BLaER1 (cell line): ENCODE measurements around the gene EEF1G.

Source experiments
- H3K27ac ChIP-seq: shearing (Covaris generic); formaldehyde crosslinking; 2 replicates; pipeline ENCODE4 v1.8.1; 2022
- H3K27me3 ChIP-seq: shearing (Covaris generic); formaldehyde crosslinking; 2 replicates; pipeline ENCODE4 v1.8.1; 2022
- H3K36me3 ChIP-seq: shearing (Covaris generic); formaldehyde crosslinking; 2 replicates; pipeline ENCODE4 v1.8.1; 2022
- H3K4me1 ChIP-seq: shearing (Covaris generic); formaldehyde crosslinking; 2 replicates; pipeline ENCODE4 v1.8.1; 2022
- H3K4me2 ChIP-seq: shearing (Covaris generic); formaldehyde crosslinking; 2 replicates; pipeline ENCODE4 v1.8.1; 2022
- H3K4me3 ChIP-seq: shearing (Covaris generic); formaldehyde crosslinking; 2 replicates; pipeline ENCODE4 v1.8.1; 2022
- H3K9ac ChIP-seq: shearing (Covaris generic); formaldehyde crosslinking; 2 replicates; pipeline ENCODE4 v1.8.1; 2022
- H3K9me3 ChIP-seq: shearing (Covaris generic); formaldehyde crosslinking; 2 replicates; pipeline ENCODE4 v1.8.1; 2022
- H4K20me1 ChIP-seq: shearing (Covaris generic); formaldehyde crosslinking; 2 replicates; pipeline ENCODE4 v1.8.1; 2022
- Cebpa-rat ChIP-seq: shearing (Covaris generic); IDR thresholded peaks from 2 replicates; pipeline ENCODE4 v1.8.1; 2022

Gene EEF1G

DNA sequence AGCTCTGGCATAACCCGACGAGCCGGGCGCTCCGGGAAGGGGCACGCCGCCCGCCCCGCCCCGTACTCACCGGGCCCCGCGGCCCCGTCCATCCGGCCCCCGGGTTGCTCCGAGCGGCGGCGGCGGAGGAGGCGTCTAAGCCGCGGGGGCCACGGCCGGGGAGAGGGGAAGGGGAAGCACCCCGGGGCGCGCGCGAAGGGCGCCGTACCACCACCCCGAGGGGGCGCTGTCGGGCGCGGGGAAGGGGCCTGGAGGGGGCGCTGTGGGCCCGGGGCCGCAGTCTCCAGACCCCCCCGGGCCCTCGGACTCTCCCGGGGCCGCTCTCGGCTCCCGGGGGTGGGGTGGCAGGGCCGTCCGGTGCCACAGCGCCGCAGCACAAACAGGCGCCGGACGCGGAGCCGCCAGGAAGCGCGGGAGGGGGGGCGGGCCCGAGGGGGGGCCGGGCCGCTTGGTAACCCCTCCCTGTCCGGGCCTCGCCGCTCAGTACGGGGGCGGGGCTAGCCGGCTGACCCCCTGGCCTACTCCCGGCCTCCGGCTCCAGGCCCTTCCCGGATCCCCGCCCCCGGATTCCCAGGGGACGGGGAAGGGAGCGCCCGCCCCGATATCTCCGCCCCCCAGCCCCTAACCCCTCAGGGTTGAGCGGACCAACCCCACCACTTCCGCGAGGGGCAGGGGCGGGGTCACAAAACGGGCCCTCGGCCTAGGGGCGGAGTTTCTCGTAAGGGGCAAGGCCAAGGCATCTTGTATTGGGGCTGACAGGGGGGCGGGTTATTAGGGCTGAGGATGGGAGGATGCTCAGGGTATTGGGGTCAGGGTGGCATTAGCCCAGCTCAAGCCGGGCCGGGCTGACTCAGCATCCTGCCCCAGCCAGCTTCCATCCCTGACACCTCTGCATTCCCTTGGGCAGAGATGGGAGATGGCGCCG is 38.9 kb upstream of the EEF1G start, which contains the start of the genes EML3 and ROM1:
Gene EML3, minus strand, starts transcription at position 410 of the 925 bp plus-strand sequence. Its CDS starts 318 bp downstream, at position 92.
Gene ROM1, plus strand, starts transcription at position 892 of the 925 bp plus-strand sequence. Its CDS starts 25 bp downstream, at position 917.
- Histone ChIP-seq H3K4me2 (peak within 1 kb of the TSS; percentile 99), H3K4me1 (peaks cover 47% of the 10 kb centered on the region), H4K20me1 (no peaks in the 10 kb centered on the region), H3K4me3 (peak within 1 kb of the TSS; percentile 82), H3K9ac (peak within 1 kb of the TSS; percentile 93), H3K27ac (peak within 1 kb of the TSS; percentile 90), H3K27me3 (no peaks in the 10 kb centered on the region), H3K9me3 (no peaks in the 10 kb centered on the region), H3K36me3 (peaks cover 52% of the 10 kb centered on the region)
- TF ChIP-seq Cebpa-rat, result no peak

GRCh38 chr11:62611705-62612365 is 38.1 kb upstream of the EEF1G start:
- Histone ChIP-seq H3K9me3 (no peaks in the 10 kb centered on the region), H4K20me1 (no peaks in the 10 kb centered on the region), H3K9ac (peak overlapping the region; percentile 93), H3K27me3 (no peaks in the 10 kb centered on the region), H3K27ac (peak overlapping the region; percentile 90), H3K4me3 (peak overlapping the region; percentile 82), H3K4me1 (peaks cover 53% of the 10 kb centered on the region), H3K36me3 (peaks cover 51% of the 10 kb centered on the region), H3K4me2 (peak overlapping the region; percentile 99)
- TF ChIP-seq Cebpa-rat, result no peak

GRCh38 chr11:62610814-62611704 is 37.4 kb upstream of the EEF1G start:
- peaks cover 51% of the 10 kb centered on the region for H3K36me3 ChIP-seq
- peak overlapping the region; percentile 90 for H3K27ac ChIP-seq
- no peak for TF ChIP-seq Cebpa-rat
- H3K4me2 ChIP-seq, result peak overlapping the region; percentile 99
- H3K27me3 ChIP-seq, result no peaks in the 10 kb centered on the region
- H4K20me1 ChIP-seq, result no peaks in the 10 kb centered on the region
- no peaks in the 10 kb centered on the region for H3K9me3 ChIP-seq
- H3K4me3 ChIP-seq, result peak overlapping the region; percentile 82
- peak overlapping the region; percentile 93 for H3K9ac ChIP-seq
- H3K4me1 ChIP-seq, result peaks cover 53% of the 10 kb centered on the region

DNA sequence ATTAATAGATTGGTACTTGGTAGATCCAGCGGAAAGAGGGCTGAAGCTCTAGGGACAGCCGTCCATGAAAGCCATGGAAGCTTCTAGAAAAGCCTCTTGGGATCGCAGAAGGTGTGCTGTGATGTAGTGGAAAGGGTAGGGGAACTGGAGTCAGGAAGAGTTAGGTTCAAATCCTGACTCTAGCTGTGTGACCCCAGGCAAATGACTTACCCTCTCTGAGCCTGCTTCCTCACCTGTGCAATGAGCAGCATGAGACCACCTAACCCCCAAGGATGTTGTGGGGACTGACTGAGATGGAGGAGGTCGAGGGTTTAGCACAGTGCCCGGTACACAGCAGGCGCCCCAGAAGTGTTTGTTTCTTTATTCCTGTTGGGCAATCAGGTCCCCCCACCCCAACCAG is 36.7 kb upstream of the EEF1G start:
- no peaks in the 10 kb centered on the region for H3K27me3 ChIP-seq
- H3K9ac ChIP-seq, result peak overlapping the region; percentile 93
- H3K4me2 ChIP-seq, result peak overlapping the region; percentile 99
- no peaks in the 10 kb centered on the region for H4K20me1 ChIP-seq
- no peaks in the 10 kb centered on the region for H3K9me3 ChIP-seq
- H3K27ac ChIP-seq, result peak overlapping the region; percentile 90
- peaks cover 56% of the 10 kb centered on the region for H3K4me1 ChIP-seq
- H3K4me3 ChIP-seq, result peak overlapping the region; percentile 82; the same call in 1 of the 2 replicates
- no peak for TF ChIP-seq Cebpa-rat
- H3K36me3 ChIP-seq, result peaks cover 51% of the 10 kb centered on the region

- Histone ChIP-seq H4K20me1 (no peaks in the 10 kb centered on the region), H3K9ac (peak overlapping the region; percentile 48; the same call in 1 of the 2 replicates), H3K27me3 (no peaks in the 10 kb centered on the region), H3K27ac (0 out of 2 replicates have a peak overlapping the region, but pooled peaks have one; percentile 30), H3K9me3 (no peaks in the 10 kb centered on the region), H3K36me3 (peaks cover 56% of the 10 kb centered on the region), H3K4me2 (no peak overlapping the region; the same call in 1 of the 2 replicates), H3K4me1 (peaks cover 72% of the 10 kb centered on the region), H3K4me3 (no peak overlapping the region)
- TF ChIP-seq Cebpa-rat, result no peak
Observed at GRCh38 chr11:62608776-62609175, 35.1 kb upstream of the EEF1G start.

GRCh38 chr11:62607714-62608113 is 34.0 kb upstream of the EEF1G start:
- TF ChIP-seq Cebpa-rat, result no peak
- H3K9ac ChIP-seq, result no peak overlapping the region
- no peaks in the 10 kb centered on the region for H3K27me3 ChIP-seq
- H3K4me2 ChIP-seq, result peak overlapping the region; percentile 34
- peaks cover 58% of the 10 kb centered on the region for H3K36me3 ChIP-seq
- peaks cover 78% of the 10 kb centered on the region for H3K4me1 ChIP-seq
- 0 out of 2 replicates have a peak overlapping the region, but pooled peaks have one; percentile 41 for H3K27ac ChIP-seq
- no peaks in the 10 kb centered on the region for H3K9me3 ChIP-seq
- H4K20me1 ChIP-seq, result no peaks in the 10 kb centered on the region
- no peak overlapping the region for H3K4me3 ChIP-seq

DNA sequence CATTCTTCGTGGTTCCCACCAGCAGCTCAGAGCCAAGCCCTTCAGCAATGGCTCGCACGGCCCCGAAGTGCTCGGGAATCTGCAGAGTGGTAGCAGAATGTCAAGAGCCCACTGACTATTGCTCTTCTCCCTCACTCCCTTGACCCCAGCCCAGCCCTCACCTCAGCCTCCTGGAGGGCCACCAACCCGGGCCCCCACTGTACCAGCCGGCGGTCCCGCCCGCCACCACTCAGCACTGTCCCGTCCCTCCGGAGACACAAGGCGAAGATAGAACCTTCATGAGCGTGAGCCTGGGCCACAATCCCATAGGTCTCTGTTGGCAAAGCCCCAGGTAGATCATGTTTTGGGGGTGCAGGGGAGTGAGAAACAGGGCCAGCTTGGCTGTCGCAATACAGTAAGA is 32.2 kb upstream of the EEF1G start:
- Histone ChIP-seq H4K20me1 (peaks cover 1% of the 10 kb centered on the region; the same call in 1 of the 2 replicates), H3K9me3 (no peaks in the 10 kb centered on the region), H3K36me3 (peaks cover 58% of the 10 kb centered on the region), H3K4me1 (peaks cover 73% of the 10 kb centered on the region), H3K9ac (no peak overlapping the region), H3K4me2 (no peak overlapping the region), H3K27ac (no peak overlapping the region), H3K27me3 (no peaks in the 10 kb centered on the region), H3K4me3 (no peak overlapping the region)
- no peak for TF ChIP-seq Cebpa-rat

DNA sequence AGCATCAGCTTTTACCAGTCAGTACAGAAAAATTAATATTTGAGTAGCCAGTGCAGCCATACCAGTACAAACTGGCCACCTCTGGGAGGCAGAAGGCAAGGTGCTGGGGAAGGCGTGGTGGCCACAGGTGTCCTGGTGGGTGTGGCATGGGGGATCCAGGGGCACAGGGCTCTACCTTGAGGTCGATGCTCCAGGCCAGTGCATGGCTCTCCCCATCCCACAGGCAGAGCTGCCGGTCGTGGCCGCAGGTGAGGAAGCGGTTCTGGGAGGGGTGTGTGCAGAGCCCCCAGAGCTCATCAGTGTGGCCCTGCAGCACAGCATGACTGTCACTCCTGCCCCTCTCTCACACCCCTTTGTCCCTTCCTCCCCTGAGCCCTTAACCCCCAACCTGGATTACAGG is 31.8 kb upstream of the EEF1G start:
- Histone ChIP-seq H3K4me1 (peaks cover 69% of the 10 kb centered on the region), H3K36me3 (peaks cover 58% of the 10 kb centered on the region)

More for the DNA sequence above, 31.8 kb upstream of the EEF1G start:
- no peak for TF ChIP-seq Cebpa-rat
- Histone ChIP-seq H3K27ac (no peak overlapping the region), H4K20me1 (peaks cover 6% of the 10 kb centered on the region; the same call in 1 of the 2 replicates), H3K27me3 (no peaks in the 10 kb centered on the region), H3K4me2 (peak overlapping the region; percentile 28; the same call in 1 of the 2 replicates), H3K9me3 (no peaks in the 10 kb centered on the region), H3K9ac (no peak overlapping the region), H3K4me3 (no peak overlapping the region)
